Adrenal gland (tissue), 12 donors: ENCODE results near the gene DOCK1. TPM values are rescaled to one million over a fixed set of nuclear protein-coding genes. Genes with fewer than 3 reads are reported as not detected.

ENCODE experiments used
- DNase-seq, 7 donors: peaks; one replicate each; pipeline ENCODE4 v3.0.0-alpha.2; 2019 to 2020
- H3K27ac ChIP-seq, 5 donors: fragments of 200-600 bp; sonication (generic) in 4 of 5; 1 replicate in 3 of 5; 2 replicates in 2 of 5; pipeline versions ENCODE4 v1.5.1 to v1.8.0; 2016 to 2020; ENCODE audit warnings: mild to moderate bottlenecking in 1 of 5
- H3K27me3 ChIP-seq: fragments of 200-600 bp; 2 replicates; pipeline ENCODE4 v1.8.0; 2021
- H3K36me3 ChIP-seq, 2 donors: fragments of 200-600 bp; replicated peaks in 1 of 2; 1 replicate in 1 of 2; 2 replicates in 1 of 2; pipeline versions ENCODE4 v1.5.1 to v1.8.0; 2018 to 2022
- H3K4me1 ChIP-seq, 2 donors: fragments of 200-600 bp; replicated peaks in 1 of 2; 1 replicate in 1 of 2; 2 replicates in 1 of 2; pipeline versions ENCODE4 v1.5.1 to v1.8.0; 2018 to 2021
- H3K4me3 ChIP-seq, 4 donors: fragments of 200-600 bp; sonication (generic) in 3 of 4; one replicate each; pipeline ENCODE4 v1.5.1; 2016 to 2018
- H3K9me3 ChIP-seq, 3 donors: fragments of 200-600 bp; sonication (generic) in 1 of 3; replicated peaks in 1 of 3; 1 replicate in 2 of 3; 2 replicates in 1 of 3; pipeline versions ENCODE4 v1.5.1 to v1.8.0; 2016 to 2021
- CTCF ChIP-seq, 6 experiments: fragments of 450-650 bp in 4 of 6; fragments of 200-600 bp in 2 of 6; sonication (generic) in 1 of 6; IDR thresholded peaks; 1 replicate in 5 of 6; 2 replicates in 1 of 6; pipeline versions ENCODE4 v1.5.1 to v1.8.0; 2016 to 2021; ENCODE audit warnings: antibody characterized with exemption in 6 of 6, mild to moderate bottlenecking in 2 of 6, moderate library complexity in 1 of 6
- POLR2A ChIP-seq, 2 donors: fragments of 450-650 bp; IDR thresholded peaks; one replicate each; pipeline ENCODE4 v1.6.1; 2017; ENCODE audit warnings: antibody characterized with exemption in 2 of 2, mild to moderate bottlenecking in 2 of 2, moderate library complexity in 1 of 2
- WGBS, 4 donors: extraction: QIAGEN DNeasy Blood & Tissue Kit in 2 of 4; methylation state at CpG; one replicate each; pipeline versions ENCODE4 v1.1.5 to v1.1.7; 2013 to 2017; 5-methylcytosine and 5-hydroxymethylcytosine counted together
- intact Hi-C, 2 donors: fragments of 100-400 bp; cut with DNase I; formaldehyde crosslinking; loops; one replicate each; pipeline versions ENCODE4 v1.14.1 to v1.15.0; 2022 to 2023
- polyA plus RNA-seq, 3 donors: library from polyadenylated mRNA; stranded (reverse); fragments of 200-250 nt in 2 of 3; fragments of 350-450 nt in 1 of 3; fragmentation: Illumina TruSeq in 1 of 3; extraction: RNeasy Lipid Tissue Mini Kit (QIAGEN cat#74804) in 1 of 3; gene quantifications; one replicate each; pipeline ENCODE4 v1.2.3, GENCODE V29; 2013 to 2014
- total RNA-seq, 9 donors: library from RNA; depleted of rRNA in 4 of 9; stranded (reverse); fragments of >200 nt in 4 of 9; fragments of 120-200 nt in 1 of 9; fragmentation: NEBNext Ultra II Directional in 1 of 9; extraction: Animal tissue kit (Norgen Biotek cat#: 25700) in 1 of 9; gene quantifications; one replicate each; pipeline versions ENCODE4 v1.1.0 to v1.2.4, GENCODE V29; 2013 to 2023
- donor health status: healthy with polysubstance abuse.
- donor health status: Bipolar disorder and iron deficiency.
- donor health status: DM: yes; HTN: yes; CAD: no.
- donor health status: DM: no; HTN: no; CAD: no.
- donor health status: DM: no; HTN: no; CAD: no.
- donor health status: DM: yes; HTN: yes; CAD: no.

The DOCK1 gene
- total and polyA plus RNA-seq, 12 donors = 8.1 to 30.4 (median 21.6) TPM

- Histone ChIP-seq H3K4me1 (no peaks in the 10 kb centered on the region), H3K36me3 (peaks cover 0 to 8% of the 10 kb centered on the region in 2 donors), H3K27me3 (no peaks in the 10 kb centered on the region), H3K9me3 (no peaks in the 10 kb centered on the region), H3K4me3 (no peak overlapping the region), H3K27ac (no peak overlapping the region)
- DNase-seq = no peak
- 83 to 100% (median 95%) methylated on average over 4 of the region's 4 CpGs for WGBS, 4 donors
- TF ChIP-seq POLR2A (IDR thresholded peaks at IDR 0.05) (no peak), CTCF (IDR thresholded peaks at IDR 0.05) (no peak)
- intact Hi-C loops = no loop called here
Observed at GRCh38 chr10:127067542-127068194, 162.4 kb downstream of the DOCK1 start.

DNA sequence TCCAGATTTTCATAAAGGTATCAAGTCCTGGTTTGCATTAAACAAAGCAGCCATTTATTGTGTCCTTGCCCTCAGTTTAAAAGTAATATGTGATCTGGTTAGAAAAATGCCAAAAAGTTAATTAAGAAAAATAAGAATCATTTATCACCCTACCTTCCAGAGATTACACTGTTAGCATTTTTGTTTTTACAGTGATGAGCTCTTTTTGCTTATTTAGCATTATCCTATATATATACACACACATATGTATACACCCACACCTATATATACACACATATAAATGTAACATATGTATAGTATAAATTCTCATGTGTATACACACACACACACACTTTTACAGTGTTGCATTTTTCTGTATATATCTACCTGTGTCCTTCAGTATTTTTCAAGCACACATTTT, 163.3 kb downstream of the DOCK1 start:
- TF ChIP-seq CTCF (IDR thresholded peaks at IDR 0.05) (no peak), POLR2A (IDR thresholded peaks at IDR 0.05) (no peak)
- Histone ChIP-seq H3K9me3 (no peaks in the 10 kb centered on the region), H3K4me3 (no peak overlapping the region), H3K27ac (no peak overlapping the region), H3K27me3 (no peaks in the 10 kb centered on the region), H3K36me3 (peaks cover 0 to 8% of the 10 kb centered on the region in 2 donors), H3K4me1 (no peaks in the 10 kb centered on the region)
- intact Hi-C loops = no loop called here
- DNase-seq = no peak

DNA sequence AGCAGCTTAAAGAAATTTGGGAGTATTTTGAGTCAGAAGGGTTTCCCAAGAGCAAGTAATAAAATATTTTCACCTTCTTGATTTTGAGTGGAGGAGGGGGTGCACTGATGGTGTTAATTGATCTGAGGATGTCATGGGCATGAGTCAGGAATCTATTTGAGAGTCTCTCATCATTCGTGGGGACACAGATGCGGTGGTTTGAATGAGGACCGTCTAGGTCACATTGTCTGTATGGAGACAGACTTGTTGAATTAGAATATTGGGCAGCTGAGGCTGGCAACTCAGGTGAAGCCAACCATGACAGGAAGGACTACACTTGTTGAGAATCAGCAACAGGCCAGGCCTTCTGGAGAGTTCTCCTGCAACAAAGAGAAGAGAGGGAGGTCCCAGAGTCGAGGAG, 164.2 kb downstream of the DOCK1 start:
- no peaks in the 10 kb centered on the region for H3K27me3 ChIP-seq
- 87 to 95% (median 92%) methylated on average over 4 of the region's 4 CpGs for WGBS, 4 donors
- no peak for TF ChIP-seq CTCF (IDR thresholded peaks at IDR 0.05)
- TF ChIP-seq POLR2A (IDR thresholded peaks at IDR 0.05) = no peak
- no peaks in the 10 kb centered on the region for H3K4me1 ChIP-seq
- peaks cover 0 to 8% of the 10 kb centered on the region in 2 donors for H3K36me3 ChIP-seq
- H3K9me3 ChIP-seq = no peaks in the 10 kb centered on the region
- intact Hi-C loops = no loop called here
- no peak for DNase-seq
- H3K4me3 ChIP-seq = no peak overlapping the region
- H3K27ac ChIP-seq = no peak overlapping the region

DNA sequence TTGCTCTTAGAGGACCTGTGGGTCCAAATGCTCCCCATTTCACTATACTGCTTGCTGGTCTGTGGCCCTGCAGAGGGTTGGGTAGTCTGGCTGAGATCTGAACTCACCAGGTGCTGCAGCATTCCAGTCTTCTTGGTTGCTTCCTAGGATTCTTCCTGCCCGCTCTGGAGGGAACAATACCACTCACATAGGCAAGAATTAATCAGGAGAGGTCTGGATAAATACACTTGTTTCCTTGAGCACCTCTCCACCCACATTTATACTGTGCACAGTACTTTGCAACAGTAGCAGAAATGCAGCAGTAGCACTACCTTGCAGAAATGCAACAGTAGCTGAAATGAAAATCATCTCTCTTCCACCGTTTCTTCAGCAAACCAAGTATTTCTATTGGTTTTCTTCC, 165.9 kb downstream of the DOCK1 start:
- Histone ChIP-seq H3K36me3 (no peaks in the 10 kb centered on the region), H3K4me1 (no peaks in the 10 kb centered on the region), H3K27ac (no peak overlapping the region), H3K4me3 (no peak overlapping the region), H3K9me3 (no peaks in the 10 kb centered on the region), H3K27me3 (no peaks in the 10 kb centered on the region)
- intact Hi-C loops = no loop called here
- 93 to 96% (median 94%) methylated on average over 2 of the region's 2 CpGs for WGBS, 4 donors
- no peak for DNase-seq
- TF ChIP-seq POLR2A (IDR thresholded peaks at IDR 0.05) (no peak), CTCF (IDR thresholded peaks at IDR 0.05) (no peak)
